GM23338 (cell line): ENCODE results near the gene RAD51B. TPM values are rescaled to one million over a fixed set of nuclear protein-coding genes. Genes with fewer than 3 reads are reported as not detected.

Experiments
- ATAC-seq: fragments of 200-7000 bp; cut with Tn5 transposase; 3 replicates; pipeline ENCODE4 v1.9.1; 2020
- DNase-seq: peaks from one replicate; pipeline ENCODE4 v3.0.0-alpha.2; 2015; ENCODE audit warnings: low spot score
- H2AFZ ChIP-seq: fragments of 200-600 bp; sonication (generic); 2 replicates; pipeline ENCODE4 v1.8.0; 2016; ENCODE audit warnings: antibody characterized with exemption, mild to moderate bottlenecking, moderate library complexity
- H3F3A ChIP-seq: fragments of 200-600 bp; sonication (generic); replicated peaks from 2 replicates; pipeline ENCODE4 v1.8.0; 2017; ENCODE audit warnings: antibody characterized with exemption, mixed run types, low read depth
- H3K27ac ChIP-seq: fragments of 200-600 bp; sonication (generic); 2 replicates; pipeline ENCODE4 v1.6.1; 2016; ENCODE audit warnings: low read depth
- H3K27me3 ChIP-seq: fragments of 200-600 bp; sonication (generic); 2 replicates; pipeline ENCODE4 v1.8.0; 2016; ENCODE audit warnings: mild to moderate bottlenecking, mixed run types, moderate library complexity; ENCODE audit not compliant: insufficient read depth
- H3K36me3 ChIP-seq: fragments of 200-600 bp; sonication (generic); 2 replicates; pipeline ENCODE4 v1.8.0; 2016; ENCODE audit warnings: mild to moderate bottlenecking; ENCODE audit not compliant: insufficient read depth
- H3K4me1 ChIP-seq: fragments of 200-600 bp; sonication (generic); 2 replicates; pipeline ENCODE4 v1.8.0; 2016; ENCODE audit warnings: mild to moderate bottlenecking, moderate library complexity; ENCODE audit not compliant: insufficient read depth
- H3K4me2 ChIP-seq: fragments of 200-600 bp; sonication (generic); 2 replicates; pipeline ENCODE4 v1.7.1; 2017; ENCODE audit warnings: mixed run types
- H3K4me3 ChIP-seq: fragments of 200-600 bp; sonication (generic); 2 replicates; pipeline ENCODE4 v1.6.1; 2016; ENCODE audit warnings: mixed run types
- H3K79me2 ChIP-seq: fragments of 200-600 bp; sonication (generic); replicated peaks from 2 replicates; pipeline ENCODE4 v1.8.0; 2017; ENCODE audit warnings: mild to moderate bottlenecking; ENCODE audit not compliant: insufficient read depth
- H3K9me2 ChIP-seq: fragments of 200-600 bp; sonication (generic); 2 replicates; pipeline ENCODE4 v1.8.0; 2017; ENCODE audit not compliant: insufficient read depth
- H4K20me1 ChIP-seq: fragments of 200-600 bp; sonication (generic); replicated peaks from 2 replicates; pipeline ENCODE4 v1.8.0; 2017; ENCODE audit warnings: mild to moderate bottlenecking; ENCODE audit not compliant: insufficient read depth
- H3K27ac Mint-ChIP-seq: 2 replicates; pipeline ENCODE4 v1.8.0; 2020; ENCODE audit warnings: inconsistent platforms, mild to moderate bottlenecking, moderate library complexity, mixed read lengths
- H3K27me3 Mint-ChIP-seq: 3 replicates; pipeline ENCODE4 v1.8.0; 2022; ENCODE audit warnings: low read depth, mild to moderate bottlenecking, moderate library complexity, mixed read lengths, inconsistent platforms; ENCODE audit not compliant: insufficient read depth, poor library complexity
- H3K36me3 Mint-ChIP-seq: 3 replicates; pipeline ENCODE4 v1.8.0; 2021; ENCODE audit warnings: low read depth, mild to moderate bottlenecking, inconsistent platforms, moderate library complexity, mixed read lengths
- H3K4me1 Mint-ChIP-seq: 3 replicates; pipeline ENCODE4 v1.8.0; 2020; ENCODE audit warnings: mild to moderate bottlenecking, inconsistent platforms, mixed read lengths
- H3K4me3 Mint-ChIP-seq: 3 replicates; pipeline ENCODE4 v1.8.0; 2021; ENCODE audit warnings: moderate library complexity, mild to moderate bottlenecking, inconsistent platforms, mixed read lengths
- H3K9me3 Mint-ChIP-seq: 3 replicates; pipeline ENCODE4 v1.8.0; 2020; ENCODE audit warnings: moderate library complexity, mild to moderate bottlenecking, inconsistent platforms, mixed read lengths
- ETS1 ChIP-seq: IDR thresholded peaks from 2 replicates; pipeline ENCODE4 v1.6.1; 2016; ENCODE audit warnings: antibody characterized with exemption
- EZH2 ChIP-seq: fragments of 200-600 bp; sonication (generic); IDR thresholded peaks from one replicate; pipeline ENCODE4 v1.8.0; 2017; ENCODE audit warnings: antibody characterized with exemption, mild to moderate bottlenecking, low read depth; ENCODE audit not compliant: unreplicated experiment
- EZH2phosphoT487 ChIP-seq: fragments of 200-600 bp; sonication (generic); IDR thresholded peaks from one replicate; pipeline ENCODE4 v1.8.1; 2018; ENCODE audit warnings: antibody characterized with exemption; ENCODE audit not compliant: unreplicated experiment
- JUNB ChIP-seq: IDR thresholded peaks from one replicate; pipeline ENCODE4 v1.6.1; 2016; ENCODE audit warnings: antibody characterized with exemption; ENCODE audit not compliant: unreplicated experiment
- POLR2AphosphoS5 ChIP-seq: IDR thresholded peaks from 2 replicates; pipeline ENCODE4 v1.6.1; 2016; ENCODE audit warnings: antibody characterized with exemption, low read depth
- REST ChIP-seq: IDR thresholded peaks from one replicate; pipeline ENCODE4 v1.6.1; 2018; ENCODE audit warnings: antibody characterized with exemption; ENCODE audit not compliant: unreplicated experiment
- STAT1 ChIP-seq: IDR thresholded peaks from one replicate; pipeline ENCODE4 v1.6.1; 2016; ENCODE audit warnings: antibody characterized with exemption; ENCODE audit not compliant: unreplicated experiment
- ZNF114 ChIP-seq: fragments of 250-450 bp; sonication (Bioruptor Pico); IDR thresholded peaks from 2 replicates; pipeline ENCODE4 v1.5.0; 2020; ENCODE audit warnings: mild to moderate bottlenecking, moderate library complexity
- ZNF331 ChIP-seq: fragments of 250-450 bp; sonication (Bioruptor Pico); IDR thresholded peaks from 2 replicates; pipeline ENCODE4 v1.5.0; 2020; ENCODE audit warnings: low read depth, mild to moderate bottlenecking, moderate library complexity
- ZNF462 ChIP-seq: fragments of 250-450 bp; sonication (Bioruptor Pico); IDR thresholded peaks from 2 replicates; pipeline ENCODE4 v1.5.0; 2020; ENCODE audit warnings: mild to moderate bottlenecking, moderate library complexity
- polyA plus RNA-seq: library from polyadenylated mRNA; unstranded; fragments of >200 nt; fragmentation: Nextera tagmentation; extraction: Ambion mirVana; gene quantifications from 2 replicates; pipeline ENCODE4 v1.2.1, GENCODE V29; 2016
- total RNA-seq: library from RNA; depleted of rRNA; stranded (reverse); fragments of >200 nt; shearing (Covaris generic); gene quantifications from 2 replicates; pipeline ENCODE4 v1.2.3, GENCODE V29; 2014

Gene RAD51B
- total and polyA plus RNA-seq, 2 experiments from 2014 or later, result 15.7 to 29.1 TPM

GRCh38 chr14:68397371-68397811 lies 577.8 kb downstream of the RAD51B start:
- Mint-ChIP-seq H3K27ac (no peak overlapping the region), H3K27me3 (no peaks in the 10 kb centered on the region), H3K9me3 (no peaks in the 10 kb centered on the region), H3K4me1 (peaks cover 44% of the 10 kb centered on the region), H3K36me3 (no peaks in the 10 kb centered on the region), H3K4me3 (no peak overlapping the region)
- no peaks in the 10 kb centered on the region for H3K79me2 ChIP-seq
- no peak overlapping the region for H3K4me2 ChIP-seq
- no peak overlapping the region for H3K4me3 ChIP-seq
- no peaks in the 10 kb centered on the region for H3K36me3 ChIP-seq
- no peaks in the 10 kb centered on the region for H3K9me2 ChIP-seq
- no peaks in the 10 kb centered on the region for H4K20me1 ChIP-seq
- DNase-seq (no peak), ATAC-seq (no peak)
- no peaks in the 10 kb centered on the region for H3K27me3 ChIP-seq
- H2AFZ ChIP-seq, result no peak overlapping the region
- TF ChIP-seq EZH2phosphoT487 (no peak), ETS1 (no peak), ZNF331 (no peak), POLR2AphosphoS5 (no peak), ZNF114 (no peak)
- H3K4me1 ChIP-seq, result peaks cover 23% of the 10 kb centered on the region
- H3K27ac ChIP-seq, result no peak overlapping the region
- H3F3A ChIP-seq, result 0 out of 2 replicates have a peak, but pooled peaks cover 6% of the 10 kb centered on the region

GRCh38 chr14:68397822-68398221 lies 578.2 kb downstream of the RAD51B start:
- no peaks in the 10 kb centered on the region for H4K20me1 ChIP-seq
- Mint-ChIP-seq H3K4me3 (no peak overlapping the region), H3K27me3 (no peaks in the 10 kb centered on the region), H3K36me3 (no peaks in the 10 kb centered on the region), H3K4me1 (peaks cover 42% of the 10 kb centered on the region), H3K9me3 (no peaks in the 10 kb centered on the region), H3K27ac (no peak overlapping the region)
- no peak overlapping the region for H3K27ac ChIP-seq
- H3K4me1 ChIP-seq, result peaks cover 22% of the 10 kb centered on the region
- H3K4me3 ChIP-seq, result no peak overlapping the region
- ATAC-seq (no peak), DNase-seq (no peak)
- no peaks in the 10 kb centered on the region for H3K27me3 ChIP-seq
- H3F3A ChIP-seq, result 0 out of 2 replicates have a peak, but pooled peaks cover 6% of the 10 kb centered on the region
- H3K79me2 ChIP-seq, result no peaks in the 10 kb centered on the region
- no peaks in the 10 kb centered on the region for H3K36me3 ChIP-seq
- H3K9me2 ChIP-seq, result no peaks in the 10 kb centered on the region
- no peak overlapping the region for H3K4me2 ChIP-seq
- no peak overlapping the region for H2AFZ ChIP-seq
- TF ChIP-seq POLR2AphosphoS5, result no peak
- no peak for TF ChIP-seq ZNF114
- no peak for TF ChIP-seq EZH2phosphoT487
- no peak for TF ChIP-seq ZNF331
- no peak for TF ChIP-seq JUNB
- TF ChIP-seq ZNF462 (CRISPR knock-in tag), result no peak
- TF ChIP-seq REST, result no peak
- TF ChIP-seq ETS1, result no peak
- TF ChIP-seq STAT1, result no peak
- TF ChIP-seq EZH2, result no peak
